ENCODE results near the gene MYT1. TPM values are rescaled to one million over a fixed set of nuclear protein-coding genes. Genes with fewer than 3 reads are reported as not detected.

The MYT1 gene
- total and polyA plus RNA-seq, 2 of the 8 experiments (the other 6 are each of a cell fraction or from before 2014, with no cell fraction given), result 0.63 to 2.0 TPM

DNA sequence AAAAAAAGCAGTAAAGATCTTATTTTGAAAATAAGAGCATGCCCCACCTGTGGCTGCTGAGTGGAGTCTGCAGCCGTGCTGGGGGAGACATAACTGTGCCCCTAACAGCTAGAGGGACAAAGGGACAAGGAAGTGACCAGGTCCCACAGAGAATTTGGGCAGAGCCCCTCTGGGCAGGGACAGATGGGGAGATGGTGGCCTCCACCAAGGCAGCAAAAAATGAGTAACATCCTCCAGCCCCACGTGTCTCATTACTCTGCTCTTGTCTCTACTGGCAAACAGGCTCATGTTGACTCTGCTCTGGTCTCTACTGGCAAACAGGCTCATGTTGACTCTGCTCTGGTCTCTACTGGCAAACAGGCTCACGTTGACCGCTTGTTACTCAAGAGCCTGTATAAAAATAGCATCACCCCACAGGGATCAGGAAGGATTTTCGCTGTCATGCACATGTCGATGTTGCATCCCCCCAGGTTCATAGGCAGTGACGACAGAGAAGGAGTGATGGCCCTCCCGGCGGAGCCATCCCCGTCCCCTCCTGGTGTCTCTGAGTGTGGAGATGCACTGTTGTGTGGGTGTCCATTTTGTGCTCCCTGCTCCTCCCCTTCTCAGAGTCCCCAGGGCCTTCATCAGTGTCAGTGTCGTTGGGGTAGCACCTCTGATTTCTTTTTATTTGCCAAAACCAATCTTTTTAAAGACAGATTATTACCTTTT is 74.0 kb downstream of the MYT1 start:
- Histone ChIP-seq H3K18ac (ENCODE audit: extremely low read depth, low read length) (no peak overlapping the region), H3K14ac (ENCODE audit: insufficient read length) (no peak overlapping the region), H2BK12ac (ENCODE audit: low read depth, low read length) (no peak overlapping the region), H3K27me3 (replicated peaks in 1 of 4; ENCODE audit: control insufficient read depth in 3 of 4, extremely low read depth in 1 of 4, insufficient read depth in 3 of 4, low read length in 3 of 4) (no peaks in the 10 kb centered on the region; a peak in 2 of 7 replicates), H3K36me3 (ENCODE audit: control insufficient read depth in 2 of 4, insufficient read depth in 4 of 4, low read length in 3 of 4) (no peaks in the 10 kb centered on the region), H2BK120ac (replicated peaks; ENCODE audit: low read depth, low read length) (no peak overlapping the region), H4K8ac (ENCODE audit: extremely low read depth, insufficient read depth, low read length) (no peak overlapping the region), H4K20me1 (replicated peaks in 1 of 2; ENCODE audit: control insufficient read depth in 1 of 2, insufficient read depth in 2 of 2, low read length in 2 of 2) (no peaks in the 10 kb centered on the region), H2BK15ac (ENCODE audit: low read length) (no peak overlapping the region), H3K4ac (replicated peaks; ENCODE audit: insufficient read length, low read depth, low read length) (no peak overlapping the region), H3K56ac (replicated peaks; ENCODE audit: insufficient read length, low read depth, low read length) (no peak overlapping the region), H2AK5ac (ENCODE audit: low read depth, low read length) (no peak overlapping the region), H3K23ac (ENCODE audit: insufficient read length) (no peak overlapping the region), H2BK5ac (ENCODE audit: low read depth, low read length) (no peak overlapping the region), H2BK20ac (ENCODE audit: low read length) (no peak overlapping the region), H4K5ac (ENCODE audit: insufficient read length, low read depth, low read length) (no peak overlapping the region), H3K79me1 (ENCODE audit: low read depth, low read length) (no peaks in the 10 kb centered on the region), H4K91ac (replicated peaks; ENCODE audit: insufficient read length, low read length) (no peak overlapping the region), H3K27ac (ENCODE audit: low read depth, low read length) (no peak overlapping the region), H3K23me2 (ENCODE audit: low read depth, low read length) (no peaks in the 10 kb centered on the region), H2AFZ (ENCODE audit: low read length) (no peak overlapping the region), H3K4me3 (ENCODE audit: extremely low read depth in 1 of 4, insufficient read depth in 2 of 4, low read depth in 3 of 4, low read length in 4 of 4) (no peak overlapping the region), H3K79me2 (ENCODE audit: control insufficient read depth in 1 of 2, insufficient read depth in 2 of 2, low read length in 2 of 2) (no peaks in the 10 kb centered on the region), H3K9me3 (ENCODE audit: insufficient read depth in 2 of 2, low read depth in 1 of 2, low read length in 1 of 2) (peaks cover 3 to 30% of the 10 kb centered on the region in 2 experiments; a peak in 2 of 4 replicates), H3K4me1 (replicated peaks in 1 of 4; ENCODE audit: control insufficient read depth in 3 of 4, insufficient read depth in 4 of 4, low read length in 3 of 4) (no peaks in the 10 kb centered on the region), H3K9ac (replicated peaks in 1 of 4; ENCODE audit: extremely low read depth in 1 of 4, low read depth in 3 of 4, low read length in 3 of 4) (no peak overlapping the region), H3K4me2 (ENCODE audit: insufficient read depth in 1 of 2, low read depth in 2 of 2, low read length in 2 of 2) (no peak overlapping the region)
- WGBS, 2 experiments (ENCODE audit: extremely low coverage in 1 of 2, insufficient coverage in 1 of 2, insufficient read length in 1 of 2, insufficient replicate concordance in 2 of 2, low coverage in 1 of 2, low lambda C conversion rate in 2 of 2, missing lambda C conversion rate in 1 of 2), result 75% methylated on average over 11 of the region's 11 CpGs; no CpG with 5 or more reads in 1 of the 2 experiments
- ChIA-PET POLR2A (ENCODE audit: partially characterized antibody) (interaction anchor here (1.8 kb wide), 1 partner anchor 15 kb away, joined by 6 read pairs; no protein-coding TSS in a partner anchor), CTCF (ENCODE audit: partially characterized antibody) (interaction anchor here (0.7 kb wide), 1 partner anchor 62 kb away, joined by 3 read pairs; no protein-coding TSS in a partner anchor)
- DNase-seq (ENCODE audit: low read depth in 1 of 2, low spot score in 2 of 2) (no peak), FAIRE-seq (no peak)
- TF ChIP-seq RAD21 (IDR thresholded peaks at IDR 0.05 in 1 of 2, conservative IDR thresholded peaks at IDR 0.05 in 1 of 2; ENCODE audit: low read depth in 2 of 2, low read length in 2 of 2) (no peak), CHD1 (IDR thresholded peaks at IDR 0.05; ENCODE audit: low read depth, low read length) (no peak), MAFK (IDR thresholded peaks at IDR 0.05; ENCODE audit: low read depth, low read length) (no peak), HDAC2 (IDR thresholded peaks at IDR 0.05; ENCODE audit: borderline replicate concordance in 1 of 2, low read depth in 2 of 2, low read length in 2 of 2) (no peak), SP2 (IDR thresholded peaks at IDR 0.05; ENCODE audit: low read length) (no peak), POU5F1 (IDR thresholded peaks at IDR 0.05; ENCODE audit: low read depth, low read length) (no peak), KDM5A (IDR thresholded peaks at IDR 0.05; ENCODE audit: low read length) (no peak), TBP (IDR thresholded peaks at IDR 0.05; ENCODE audit: low read depth, low read length) (no peak), SUZ12 (IDR thresholded peaks at IDR 0.05; ENCODE audit: low read length) (no peak)
- TF ChIP-seq, protein P1, sequence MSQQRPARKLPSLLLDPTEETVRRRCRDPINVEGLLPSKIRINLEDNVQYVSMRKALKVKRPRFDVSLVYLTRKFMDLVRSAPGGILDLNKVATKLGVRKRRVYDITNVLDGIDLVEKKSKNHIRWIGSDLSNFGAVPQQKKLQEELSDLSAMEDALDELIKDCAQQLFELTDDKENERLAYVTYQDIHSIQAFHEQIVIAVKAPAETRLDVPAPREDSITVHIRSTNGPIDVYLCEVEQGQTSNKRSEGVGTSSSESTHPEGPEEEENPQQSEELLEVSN (IDR thresholded peaks at IDR 0.05), result no peak
- TF ChIP-seq, protein P2, sequence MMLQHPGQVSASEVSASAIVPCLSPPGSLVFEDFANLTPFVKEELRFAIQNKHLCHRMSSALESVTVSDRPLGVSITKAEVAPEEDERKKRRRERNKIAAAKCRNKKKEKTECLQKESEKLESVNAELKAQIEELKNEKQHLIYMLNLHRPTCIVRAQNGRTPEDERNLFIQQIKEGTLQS (IDR thresholded peaks at IDR 0.05; ENCODE audit: insufficient read depth, low read depth, low read length), result no peak

Data from H1 (cell line).